Liver (tissue), 9 donors: ENCODE results near the gene RIMKLA. TPM values are rescaled to one million over a fixed set of nuclear protein-coding genes. Genes with fewer than 3 reads are reported as not detected.

Experiments used
- DNase-seq: peaks from one replicate; pipeline ENCODE4 v3.0.0-alpha.2; 2017; ENCODE audit warnings: low spot score
- H3K27ac ChIP-seq, 2 donors: one replicate each; pipeline ENCODE4 v1.7.0; 2013; ENCODE audit warnings: inconsistent platforms in 2 of 2, low read length in 2 of 2, control low read depth in 1 of 2, low read depth in 1 of 2, mild to moderate bottlenecking in 1 of 2
- H3K27me3 ChIP-seq, 4 donors: one replicate each; pipeline versions ENCODE4 v1.6.1 to v1.7.0; 2013; ENCODE audit warnings: low read length in 3 of 4, inconsistent platforms in 1 of 4, mild to moderate bottlenecking in 1 of 4, moderate library complexity in 1 of 4; ENCODE audit not compliant: control insufficient read depth in 4 of 4, insufficient read depth in 4 of 4
- H3K36me3 ChIP-seq, 4 donors: one replicate each; pipeline versions ENCODE4 v1.6.1 to v1.7.0; 2013; ENCODE audit warnings: low read length in 3 of 4, mild to moderate bottlenecking in 3 of 4, low read depth in 1 of 4, moderate library complexity in 1 of 4; ENCODE audit not compliant: control insufficient read depth in 4 of 4, insufficient read depth in 3 of 4
- H3K4me1 ChIP-seq, 4 donors: one replicate each; pipeline versions ENCODE4 v1.6.1 to v1.7.0; 2013; ENCODE audit warnings: low read length in 3 of 4, mild to moderate bottlenecking in 3 of 4, moderate library complexity in 1 of 4; ENCODE audit not compliant: control insufficient read depth in 4 of 4, insufficient read depth in 4 of 4
- H3K4me3 ChIP-seq, 3 donors: one replicate each; pipeline versions ENCODE4 v1.6.1 to v1.7.0; 2013; ENCODE audit warnings: low read length in 3 of 3, control low read depth in 1 of 3, low read depth in 1 of 3, mild to moderate bottlenecking in 1 of 3
- H3K9ac ChIP-seq, 2 donors: one replicate each; pipeline ENCODE4 v1.7.0; 2013; ENCODE audit warnings: low read length in 2 of 2, mild to moderate bottlenecking in 2 of 2, moderate library complexity in 2 of 2, control low read depth in 1 of 2, low read depth in 1 of 2
- H3K9me3 ChIP-seq, 4 donors: one replicate each; pipeline versions ENCODE4 v1.6.1 to v1.7.0; 2013; ENCODE audit warnings: low read length in 3 of 4; ENCODE audit not compliant: control insufficient read depth in 4 of 4
- ATF3 ChIP-seq: IDR thresholded peaks from 2 replicates; pipeline ENCODE4 v1.6.1; 2016; ENCODE audit warnings: antibody characterized with exemption
- CTCF ChIP-seq: fragments of 150-350 bp; IDR thresholded peaks from 2 replicates; pipeline ENCODE4 v1.5.1; 2017; ENCODE audit warnings: improper control_type of control experiment, low read depth, low read length; ENCODE audit not compliant: missing input control
- EGR1 ChIP-seq, 2 donors: IDR thresholded peaks; 2 replicates each; pipeline ENCODE4 v1.6.1; 2016 to 2018; ENCODE audit warnings: antibody characterized with exemption in 2 of 2, low read depth in 2 of 2
- FOXA1 ChIP-seq: IDR thresholded peaks from 2 replicates; pipeline ENCODE4 v1.6.1; 2016; ENCODE audit warnings: antibody characterized with exemption
- HNF4A ChIP-seq, 2 donors: conservative IDR thresholded peaks; 2 replicates each; pipeline ENCODE4 v1.6.1; 2016; ENCODE audit warnings: antibody characterized with exemption in 2 of 2, mild to moderate bottlenecking in 2 of 2
- HNF4G ChIP-seq: IDR thresholded peaks from 2 replicates; pipeline ENCODE4 v1.6.1; 2016; ENCODE audit warnings: antibody characterized with exemption
- JUND ChIP-seq, 2 donors: IDR thresholded peaks; 2 replicates each; pipeline ENCODE4 v1.6.1; 2016; ENCODE audit warnings: antibody characterized with exemption in 2 of 2
- MAX ChIP-seq: IDR thresholded peaks from 2 replicates; pipeline ENCODE4 v1.6.1; 2016; ENCODE audit warnings: antibody characterized with exemption
- NR2F2 ChIP-seq: IDR thresholded peaks from 2 replicates; pipeline ENCODE4 v1.6.1; 2016; ENCODE audit warnings: antibody characterized with exemption
- RAD21 ChIP-seq, 2 donors: IDR thresholded peaks; 2 replicates each; pipeline ENCODE4 v1.6.1; 2016; ENCODE audit warnings: antibody characterized with exemption in 2 of 2, mild to moderate bottlenecking in 2 of 2
- REST ChIP-seq: IDR thresholded peaks from 2 replicates; pipeline ENCODE4 v1.6.1; 2016; ENCODE audit warnings: antibody characterized with exemption, mild to moderate bottlenecking
- RXRA ChIP-seq, 2 donors: IDR thresholded peaks; 2 replicates each; pipeline ENCODE4 v1.6.1; 2017 to 2018; ENCODE audit warnings: antibody characterized with exemption in 2 of 2, mild to moderate bottlenecking in 1 of 2
- SP1 ChIP-seq: IDR thresholded peaks from 2 replicates; pipeline ENCODE4 v1.6.1; 2018; ENCODE audit warnings: antibody characterized with exemption, mild to moderate bottlenecking
- TAF1 ChIP-seq: conservative IDR thresholded peaks from 2 replicates; pipeline ENCODE4 v1.6.1; 2016; ENCODE audit warnings: antibody characterized with exemption, mild to moderate bottlenecking
- YY1 ChIP-seq: IDR thresholded peaks from 2 replicates; pipeline ENCODE4 v1.6.1; 2016; ENCODE audit warnings: antibody characterized with exemption, mild to moderate bottlenecking
- WGBS: extraction: QIAGEN DNeasy Blood & Tissue Kit; methylation state at CpG from one replicate; pipeline ENCODE4 v1.1.7; 2013; 5-methylcytosine and 5-hydroxymethylcytosine counted together
- polyA plus RNA-seq, 2 donors: library from polyadenylated mRNA; stranded (reverse) in 1 of 2; unstranded in 1 of 2; fragments of 200-250 nt in 1 of 2; fragments of >200 nt in 1 of 2; fragmentation: Nextera tagmentation in 1 of 2; extraction: Ambion mirVana in 1 of 2; gene quantifications; one replicate each; pipeline versions ENCODE4 v1.2.1 to v1.2.3, GENCODE V29; 2013 to 2015
- total RNA-seq, 2 donors: library from RNA; depleted of rRNA; stranded (reverse); fragments of >200 nt; gene quantifications; one replicate each; pipeline ENCODE4 v1.2.3, GENCODE V29; 2014
- donor health status: healthy.
- donor health status: healthy.
- donor health status: healthy.
- donor health status: healthy.
- donor health status: healthy.

RIMKLA gene
- total and polyA plus RNA-seq, 4 donors = 0.03 to 0.09 (median 0.08) TPM

GRCh38 chr1:42372796-42373195 lies 7.8 kb upstream of the RIMKLA start:
- no peaks in the 10 kb centered on the region for H3K27me3 ChIP-seq
- DNase-seq = no peak
- H3K27ac ChIP-seq = no peak overlapping the region
- H3K9ac ChIP-seq = no peak overlapping the region
- no peak for TF ChIP-seq REST
- TF ChIP-seq JUND (IDR thresholded peaks at IDR 0.05) = no peak
- TF ChIP-seq MAX = no peak
- TF ChIP-seq FOXA1 = no peak
- TF ChIP-seq ATF3 = no peak
- no peak for TF ChIP-seq HNF4G
- TF ChIP-seq HNF4A (conservative IDR thresholded peaks at IDR 0.05) = no peak
- no peak for TF ChIP-seq YY1
- no peak for TF ChIP-seq RXRA (IDR thresholded peaks at IDR 0.05)
- TF ChIP-seq SP1 = no peak
- TF ChIP-seq CTCF = no peak
- TF ChIP-seq RAD21 (IDR thresholded peaks at IDR 0.05) = no peak
- no peak for TF ChIP-seq TAF1
- TF ChIP-seq EGR1 (IDR thresholded peaks at IDR 0.05; ENCODE audit: low read depth in 2 of 2) = no peak
- H3K9me3 ChIP-seq = no peaks in the 10 kb centered on the region
- H3K36me3 ChIP-seq = no peaks in the 10 kb centered on the region
- WGBS = 95% methylated on average over 2 of the region's 2 CpGs
- H3K4me1 ChIP-seq = peaks cover 0 to 7% (median 0%) of the 10 kb centered on the region in 4 donors
- no peak overlapping the region for H3K4me3 ChIP-seq

- no peak for DNase-seq
- no peaks in the 10 kb centered on the region for H3K36me3 ChIP-seq
- H3K27ac ChIP-seq = no peak overlapping the region
- 6% methylated on average over 34 of the region's 34 CpGs for WGBS
- TF ChIP-seq JUND (IDR thresholded peaks at IDR 0.05) (no peak), REST (peak; percentile 91), FOXA1 (no peak), EGR1 (IDR thresholded peaks at IDR 0.05; ENCODE audit: low read depth in 2 of 2) (no peak), RAD21 (IDR thresholded peaks at IDR 0.05) (no peak), NR2F2 (no peak)
- H3K9ac ChIP-seq = no peak overlapping the region
- peak overlapping the region in 2 of 3 donors; percentile 49 to 83 for H3K4me3 ChIP-seq
- no peaks in the 10 kb centered on the region for H3K9me3 ChIP-seq
- peaks cover 0 to 5% (median 2%) of the 10 kb centered on the region in 4 donors for H3K27me3 ChIP-seq
- peaks cover 6 to 14% (median 10%) of the 10 kb centered on the region in 4 donors for H3K4me1 ChIP-seq
Observed at GRCh38 chr1:42379794-42380585, 602 bp upstream of the RIMKLA start.
